ENCODE measurements around the gene ASAP2. TPM values are rescaled to one million over a fixed set of nuclear protein-coding genes. Genes with fewer than 3 reads are reported as not detected.

Gene ASAP2
- polyA plus RNA-seq, 1 donor (not counting 4 experiments of a cell fraction or from before 2014, with no cell fraction given) = 54.2 TPM

DNA sequence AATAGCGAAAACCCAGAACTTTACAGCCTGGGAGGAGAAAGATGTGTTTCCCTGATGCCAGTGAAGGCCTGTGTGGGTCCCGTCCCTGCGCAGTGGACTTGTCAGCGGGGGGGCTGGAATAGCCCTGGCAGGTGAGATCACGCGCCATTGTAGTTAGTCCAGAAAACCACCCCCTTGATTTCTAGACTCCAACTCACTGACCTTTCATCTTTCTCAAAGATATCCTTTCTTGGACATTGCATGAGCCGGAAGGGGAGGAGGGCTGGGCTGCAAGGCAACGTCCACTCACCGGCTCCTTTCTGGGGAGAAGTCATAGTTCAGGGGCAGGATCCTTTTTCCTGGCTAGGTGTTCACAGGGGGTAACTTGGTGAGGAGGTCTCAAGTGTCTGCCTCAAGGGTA lies 22.3 kb upstream of the ASAP2 start:
- no peaks in the 10 kb centered on the region for H3K79me2 ChIP-seq (ENCODE audit: control insufficient read depth, insufficient read depth, low read length)
- peaks cover 16% of the 10 kb centered on the region for H3K4me1 ChIP-seq (ENCODE audit: control insufficient read depth, extremely low read depth, insufficient read depth, low read length)
- H3K27me3 ChIP-seq (ENCODE audit: control insufficient read depth, extremely low read depth, insufficient read depth, low read length) = no peaks in the 10 kb centered on the region
- H3K4me2 ChIP-seq (ENCODE audit: control insufficient read depth, extremely low read depth, insufficient read depth, low read depth, low read length) = no peak overlapping the region
- H3K9me1 ChIP-seq (ENCODE audit: control insufficient read depth, extremely low read depth, insufficient read depth, low read length) = no peaks in the 10 kb centered on the region
- dilution Hi-C loops (cut with MboI; ENCODE audit: extremely low pct_ligation_motif_present, low sequenced_read_pairs) = no loop called here
- no peak for DNase-seq (ENCODE audit: low read depth, low spot score)
- H3K4me3 ChIP-seq (ENCODE audit: control insufficient read depth in 2 of 3, extremely low read depth in 1 of 3, insufficient read depth in 2 of 3, low read depth in 1 of 3, low read length in 3 of 3) = no peak overlapping the region
- no peaks in the 10 kb centered on the region for H4K20me1 ChIP-seq (ENCODE audit: control insufficient read depth, extremely low read depth, insufficient read depth, low read length)
- FAIRE-seq = no peak
- no peaks in the 10 kb centered on the region for H3K36me3 ChIP-seq (ENCODE audit: control insufficient read depth in 2 of 2, extremely low read depth in 1 of 2, insufficient read depth in 2 of 2, low read length in 2 of 2)
- TF ChIP-seq CTCF (optimal IDR thresholded peaks at IDR 0.05 in 1 of 3, IDR thresholded peaks at IDR 0.05 in 1 of 3, conservative IDR thresholded peaks at IDR 0.05 in 1 of 3; ENCODE audit: extremely low read depth in 1 of 3, insufficient read depth in 2 of 3, low read length in 3 of 3) (no peak), EZH2 (IDR thresholded peaks at IDR 0.05; ENCODE audit: low read length) (no peak)
- no peaks in the 10 kb centered on the region for H3K9me3 ChIP-seq (ENCODE audit: control insufficient read depth, low read depth, low read length)
- H3K27ac ChIP-seq (ENCODE audit: control insufficient read depth, insufficient read depth, low read length) = no peak overlapping the region
- H2AFZ ChIP-seq (ENCODE audit: control insufficient read depth, low read length) = no peak overlapping the region
- no peak overlapping the region for H3K9ac ChIP-seq (ENCODE audit: control insufficient read depth, extremely low read depth, insufficient read depth, low read length)

- dilution Hi-C loops (cut with MboI; ENCODE audit: extremely low pct_ligation_motif_present, low sequenced_read_pairs) = no loop called here
- DNase-seq (ENCODE audit: low read depth, low spot score) (no peak), FAIRE-seq (no peak)
- no peak overlapping the region for H3K9ac ChIP-seq (ENCODE audit: control insufficient read depth, extremely low read depth, insufficient read depth, low read length)
- no peaks in the 10 kb centered on the region for H3K9me1 ChIP-seq (ENCODE audit: control insufficient read depth, extremely low read depth, insufficient read depth, low read length)
- H3K4me2 ChIP-seq (ENCODE audit: control insufficient read depth, extremely low read depth, insufficient read depth, low read depth, low read length) = no peak overlapping the region
- no peak overlapping the region for H3K27ac ChIP-seq (ENCODE audit: control insufficient read depth, insufficient read depth, low read length)
- no peaks in the 10 kb centered on the region for H3K36me3 ChIP-seq (ENCODE audit: control insufficient read depth in 2 of 2, extremely low read depth in 1 of 2, insufficient read depth in 2 of 2, low read length in 2 of 2)
- no peaks in the 10 kb centered on the region for H4K20me1 ChIP-seq (ENCODE audit: control insufficient read depth, extremely low read depth, insufficient read depth, low read length)
- H2AFZ ChIP-seq (ENCODE audit: control insufficient read depth, low read length) = no peak overlapping the region
- no peaks in the 10 kb centered on the region for H3K27me3 ChIP-seq (ENCODE audit: control insufficient read depth, extremely low read depth, insufficient read depth, low read length)
- no peaks in the 10 kb centered on the region for H3K79me2 ChIP-seq (ENCODE audit: control insufficient read depth, insufficient read depth, low read length)
- H3K4me3 ChIP-seq (ENCODE audit: control insufficient read depth in 2 of 3, extremely low read depth in 1 of 3, insufficient read depth in 2 of 3, low read depth in 1 of 3, low read length in 3 of 3) = no peak overlapping the region
- TF ChIP-seq CTCF (optimal IDR thresholded peaks at IDR 0.05 in 1 of 3, IDR thresholded peaks at IDR 0.05 in 1 of 3, conservative IDR thresholded peaks at IDR 0.05 in 1 of 3; ENCODE audit: extremely low read depth in 1 of 3, insufficient read depth in 2 of 3, low read length in 3 of 3) (no peak), EZH2 (IDR thresholded peaks at IDR 0.05; ENCODE audit: low read length) (no peak)
- no peaks in the 10 kb centered on the region for H3K9me3 ChIP-seq (ENCODE audit: control insufficient read depth, low read depth, low read length)
- no peaks in the 10 kb centered on the region for H3K4me1 ChIP-seq (ENCODE audit: control insufficient read depth, extremely low read depth, insufficient read depth, low read length)
Measured at GRCh38 chr2:9187620-9188214, 18.9 kb upstream of the ASAP2 start.
